Kidney (tissue), 14 donors: ENCODE measurements around the gene SNAI3. TPM values are rescaled to one million over a fixed set of nuclear protein-coding genes. Genes with fewer than 3 reads are reported as not detected.

ENCODE experiments used
- DNase-seq, 5 donors: peaks; one replicate each; pipeline ENCODE4 v3.0.0-alpha.2; 2013 to 2020
- FAIRE-seq: peaks from 2 replicates; lab custom pipeline; 2012; peaks lifted over from hg19 to GRCh38; lab: Jason Lieb, UNC
- H3K27ac ChIP-seq, 2 donors: one replicate each; pipeline ENCODE4 v1.7.0; 2013; ENCODE audit warnings: low read depth in 2 of 2, low read length in 2 of 2, inconsistent platforms in 1 of 2
- H3K27me3 ChIP-seq: one replicate; pipeline ENCODE4 v1.7.1; 2013; ENCODE audit warnings: low read length, inconsistent platforms; ENCODE audit not compliant: control insufficient read depth, insufficient read depth
- H3K36me3 ChIP-seq, 3 donors: one replicate each; pipeline versions ENCODE4 v1.7.0 to v1.7.1; 2013; ENCODE audit warnings: low read length in 3 of 3, control low read depth in 1 of 3, inconsistent platforms in 1 of 3; ENCODE audit not compliant: insufficient read depth in 3 of 3, control insufficient read depth in 2 of 3
- H3K4me1 ChIP-seq, 3 donors: one replicate each; pipeline versions ENCODE4 v1.7.0 to v1.7.1; 2013; ENCODE audit warnings: low read length in 3 of 3, inconsistent platforms in 1 of 3, low read depth in 1 of 3; ENCODE audit not compliant: control insufficient read depth in 2 of 3, insufficient read depth in 2 of 3
- H3K4me3 ChIP-seq, 3 donors: one replicate each; pipeline versions ENCODE4 v1.7.0 to v1.8.1; 2013; ENCODE audit warnings: low read length in 3 of 3, control low read depth in 1 of 3, inconsistent platforms in 1 of 3
- H3K9ac ChIP-seq, 3 donors: one replicate each; pipeline versions ENCODE4 v1.7.0 to v1.7.1; 2013; ENCODE audit warnings: low read length in 3 of 3, control low read depth in 1 of 3, inconsistent platforms in 1 of 3
- H3K9me3 ChIP-seq, 3 donors: one replicate each; pipeline versions ENCODE4 v1.7.0 to v1.7.1; 2013; ENCODE audit warnings: low read length in 3 of 3, control low read depth in 1 of 3, inconsistent platforms in 1 of 3; ENCODE audit not compliant: control insufficient read depth in 2 of 3, insufficient read depth in 1 of 3
- intact Hi-C: fragments of 100-400 bp; cut with DNase I; formaldehyde crosslinking; loops from one replicate; pipeline ENCODE4 v1.11.1; 2022
- polyA plus RNA-seq: library from polyadenylated mRNA; stranded (reverse); fragments of 350-450 nt; fragmentation: Illumina TruSeq; extraction: RNeasy Lipid Tissue Mini Kit (QIAGEN cat#74804); gene quantifications from one replicate; pipeline ENCODE4 v1.2.3, GENCODE V29; 2014; ENCODE audit warnings: low read depth, low replicate concordance; ENCODE audit not compliant: insufficient read depth
- total RNA-seq: library from RNA; stranded (reverse); fragmentation: NEBNext Ultra II Directional; extraction: Animal tissue kit (Norgen Biotek cat#: 25700); gene quantifications from one replicate; pipeline ENCODE4 v1.2.1, GENCODE V29; 2021
- TF ChIP-seq, protein P1 (sequence below): IDR thresholded peaks from 3 replicates; pipeline ENCODE4 v1.5.1; 2012; ENCODE audit warnings: mild to moderate bottlenecking, moderate library complexity, borderline replicate concordance; ENCODE audit not compliant: insufficient read depth; ENCODE audit errors: extremely low read depth
- donor health status: control.
- donor health status: control.
- donor health status: control.
- donor health status: control.
- donor health status: control.
- donor health status: DM: yes; HTN: yes; CAD: no.
- donor health status: Normal renal cell carcinoma (clear cell type).

SNAI3 gene
- total and polyA plus RNA-seq, 2 donors from 2014 or later: 0.75 to 2.3 TPM

DNA sequence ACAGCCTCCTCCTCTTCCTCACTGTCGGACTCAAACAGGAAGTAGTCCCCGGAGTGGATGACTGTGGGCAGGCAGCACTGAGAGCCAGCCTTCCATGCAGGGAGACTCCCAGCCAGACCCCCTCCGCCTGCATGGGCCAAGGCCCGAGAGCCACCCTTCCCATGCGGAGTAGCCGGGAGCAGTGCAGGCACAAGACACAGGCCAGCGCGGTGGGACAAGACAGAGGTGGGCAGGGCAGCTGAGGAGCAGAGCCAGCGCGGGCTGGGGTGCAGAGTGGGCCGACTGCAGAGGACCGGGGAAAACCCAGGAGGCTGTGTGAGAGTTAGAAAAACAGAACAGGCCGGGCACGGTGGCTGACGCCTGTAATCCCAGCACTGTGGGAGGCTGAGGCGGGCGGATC is 37.6 kb upstream of the SNAI3 start:
- TF ChIP-seq, protein P1, sequence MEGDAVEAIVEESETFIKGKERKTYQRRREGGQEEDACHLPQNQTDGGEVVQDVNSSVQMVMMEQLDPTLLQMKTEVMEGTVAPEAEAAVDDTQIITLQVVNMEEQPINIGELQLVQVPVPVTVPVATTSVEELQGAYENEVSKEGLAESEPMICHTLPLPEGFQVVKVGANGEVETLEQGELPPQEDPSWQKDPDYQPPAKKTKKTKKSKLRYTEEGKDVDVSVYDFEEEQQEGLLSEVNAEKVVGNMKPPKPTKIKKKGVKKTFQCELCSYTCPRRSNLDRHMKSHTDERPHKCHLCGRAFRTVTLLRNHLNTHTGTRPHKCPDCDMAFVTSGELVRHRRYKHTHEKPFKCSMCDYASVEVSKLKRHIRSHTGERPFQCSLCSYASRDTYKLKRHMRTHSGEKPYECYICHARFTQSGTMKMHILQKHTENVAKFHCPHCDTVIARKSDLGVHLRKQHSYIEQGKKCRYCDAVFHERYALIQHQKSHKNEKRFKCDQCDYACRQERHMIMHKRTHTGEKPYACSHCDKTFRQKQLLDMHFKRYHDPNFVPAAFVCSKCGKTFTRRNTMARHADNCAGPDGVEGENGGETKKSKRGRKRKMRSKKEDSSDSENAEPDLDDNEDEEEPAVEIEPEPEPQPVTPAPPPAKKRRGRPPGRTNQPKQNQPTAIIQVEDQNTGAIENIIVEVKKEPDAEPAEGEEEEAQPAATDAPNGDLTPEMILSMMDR: no peak
- H3K27me3 ChIP-seq: no peaks in the 10 kb centered on the region
- no peak overlapping the region for H3K27ac ChIP-seq
- H3K9me3 ChIP-seq: no peaks in the 10 kb centered on the region
- H3K4me1 ChIP-seq: no peaks in the 10 kb centered on the region
- H3K36me3 ChIP-seq: peaks cover 0 to 16% (median 5%) of the 10 kb centered on the region in 3 donors
- intact Hi-C loops: no loop called here
- no peak for FAIRE-seq
- no peak overlapping the region for H3K4me3 ChIP-seq
- DNase-seq: no peak
- no peak overlapping the region for H3K9ac ChIP-seq

DNA sequence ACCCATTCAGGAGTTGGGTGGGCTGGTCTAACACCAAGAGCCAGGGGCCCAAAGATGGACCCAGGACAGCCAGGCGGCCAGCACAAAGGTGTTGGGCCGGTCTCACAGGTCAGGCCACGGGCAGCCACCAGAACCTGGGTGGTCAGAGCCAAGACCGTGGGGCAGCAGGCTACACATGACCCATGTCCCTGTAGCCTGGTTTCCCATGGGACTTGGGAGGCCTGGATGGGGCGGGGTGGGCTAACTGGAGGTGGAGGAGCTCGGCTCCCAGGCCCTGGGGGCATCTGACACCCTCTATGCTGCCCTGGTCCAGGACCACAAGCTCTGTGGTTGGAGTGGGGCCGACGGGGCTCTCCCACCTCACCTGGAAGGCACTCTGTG is 37.2 kb upstream of the SNAI3 start:
- TF ChIP-seq, protein P1: no peak
- Histone ChIP-seq H3K9ac (no peak overlapping the region), H3K27ac (no peak overlapping the region), H3K4me1 (no peaks in the 10 kb centered on the region), H3K36me3 (peaks cover 0 to 18% (median 5%) of the 10 kb centered on the region in 3 donors), H3K9me3 (no peaks in the 10 kb centered on the region), H3K4me3 (no peak overlapping the region), H3K27me3 (no peaks in the 10 kb centered on the region)
- no peak for FAIRE-seq
- intact Hi-C loops: no loop called here
- DNase-seq: no peak

DNA sequence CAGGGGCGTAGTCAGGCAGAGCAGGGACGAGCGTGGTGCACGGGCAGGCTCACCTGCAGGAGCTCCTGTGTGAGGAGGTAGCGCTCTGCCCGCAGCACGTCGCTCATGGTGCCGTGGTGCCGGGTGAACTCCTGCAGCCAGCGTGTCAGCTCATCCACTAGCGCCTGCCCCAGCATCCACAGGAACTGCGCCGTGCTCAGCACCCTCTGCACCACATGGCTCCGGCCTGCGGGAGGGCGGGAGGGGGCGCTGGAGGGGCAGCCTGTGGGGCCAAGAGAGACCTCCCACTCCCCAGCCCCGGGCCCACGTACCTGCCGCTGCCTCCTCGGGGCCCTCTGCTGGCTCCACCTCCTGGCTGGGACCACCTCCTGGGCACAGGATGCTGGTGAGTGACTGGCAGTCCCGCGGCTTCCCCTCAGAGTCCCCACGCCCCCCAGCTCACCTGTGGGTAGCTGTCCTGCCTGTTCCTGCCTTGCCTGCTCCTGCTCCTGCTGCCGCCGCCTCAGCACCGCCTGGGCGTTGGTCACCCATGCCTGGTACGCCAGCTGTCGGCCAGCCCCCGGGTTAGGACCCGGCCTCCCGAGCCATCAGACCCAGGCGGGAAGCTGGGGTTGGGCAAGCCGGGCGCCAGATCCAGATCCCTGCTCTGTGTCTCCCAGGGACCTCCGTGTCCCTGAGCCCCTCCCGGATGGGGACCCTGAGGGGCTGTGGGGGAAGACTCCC is 36.6 kb upstream of the SNAI3 start:
- Histone ChIP-seq H3K4me1 (no peaks in the 10 kb centered on the region), H3K27ac (no peak overlapping the region), H3K9ac (no peak overlapping the region), H3K36me3 (peaks cover 0 to 18% (median 7%) of the 10 kb centered on the region in 3 donors), H3K9me3 (no peaks in the 10 kb centered on the region), H3K27me3 (no peaks in the 10 kb centered on the region), H3K4me3 (no peak overlapping the region)
- TF ChIP-seq, protein P1: no peak
- intact Hi-C loops: no loop called here
- DNase-seq: no peak
- no peak for FAIRE-seq
